ENCODE data around the gene RUNX2.

GRCh38 chr6:45655745-45656476, 327.8 kb downstream of the RUNX2 start:
- no peak for TF ChIP-seq EZH2 (IDR thresholded peaks at IDR 0.05; ENCODE audit: borderline replicate concordance, insufficient read depth, low read depth, low read length, poor library complexity, severe bottlenecking)
- no peak for TF ChIP-seq CTCF (IDR thresholded peaks at IDR 0.05)
